Calu3 (cell line): ENCODE results near the gene TOM1L2. TPM values are rescaled to one million over a fixed set of nuclear protein-coding genes. Genes with fewer than 3 reads are reported as not detected.

ENCODE experiments used
- BruUV-seq: library from RNA; stranded (reverse); fragments of 400-500 nt; replicated peaks from 2 replicates; lab custom pipeline; 2021; lab: Mats Ljungman, UMichigan
- CTCF ChIA-PET: fragments of 300-600 bp; sonication (Branson Sonifier 250); formaldehyde crosslinking; loops from one replicate; lab custom pipeline; 2022; ENCODE audit warnings: antibody characterized with exemption; lab: Charles Lee
- DNase-seq: peaks from one replicate; pipeline ENCODE4 v3.0.0; 2022
- H3K27ac Mint-ChIP-seq: one replicate; pipeline ENCODE4 v1.8.0; 2022; ENCODE audit warnings: mixed read lengths; ENCODE audit not compliant: unreplicated experiment
- H3K27me3 Mint-ChIP-seq: one replicate; pipeline ENCODE4 v1.8.0; 2022; ENCODE audit warnings: mixed read lengths; ENCODE audit not compliant: unreplicated experiment
- H3K36me3 Mint-ChIP-seq: one replicate; pipeline ENCODE4 v1.8.0; 2022; ENCODE audit warnings: mild to moderate bottlenecking, moderate library complexity, mixed read lengths; ENCODE audit not compliant: insufficient read depth, unreplicated experiment
- H3K4me1 Mint-ChIP-seq: one replicate; pipeline ENCODE4 v1.8.0; 2022; ENCODE audit warnings: mild to moderate bottlenecking, low read depth, mixed read lengths; ENCODE audit not compliant: unreplicated experiment
- H3K4me3 Mint-ChIP-seq: one replicate; pipeline ENCODE4 v1.8.0; 2022; ENCODE audit warnings: mild to moderate bottlenecking, low read depth, moderate library complexity, mixed read lengths; ENCODE audit not compliant: unreplicated experiment
- H3K9me3 Mint-ChIP-seq: one replicate; pipeline ENCODE4 v1.8.0; 2022; ENCODE audit warnings: low read depth, mixed read lengths; ENCODE audit not compliant: unreplicated experiment
- intact Hi-C: fragments of 100-400 bp; cut with micrococcal nuclease; formaldehyde crosslinking; loops from one replicate; pipeline ENCODE4 v1.10.0; 2022; ENCODE audit not compliant: unreplicated experiment
- total RNA-seq: library from RNA; stranded (reverse); gene quantifications from 2 replicates; pipeline ENCODE4 v1.2.3, GENCODE V29; 2022
- TF ChIP-seq, protein P1 (sequence below): fragments of 200-600 bp; IDR thresholded peaks from one replicate; pipeline ENCODE4 v1.8.0; 2022; ENCODE audit warnings: antibody characterized with exemption; ENCODE audit not compliant: unreplicated experiment

The TOM1L2 gene
- total RNA-seq, 1 experiment from 2014 or later: 20.1 TPM

DNA sequence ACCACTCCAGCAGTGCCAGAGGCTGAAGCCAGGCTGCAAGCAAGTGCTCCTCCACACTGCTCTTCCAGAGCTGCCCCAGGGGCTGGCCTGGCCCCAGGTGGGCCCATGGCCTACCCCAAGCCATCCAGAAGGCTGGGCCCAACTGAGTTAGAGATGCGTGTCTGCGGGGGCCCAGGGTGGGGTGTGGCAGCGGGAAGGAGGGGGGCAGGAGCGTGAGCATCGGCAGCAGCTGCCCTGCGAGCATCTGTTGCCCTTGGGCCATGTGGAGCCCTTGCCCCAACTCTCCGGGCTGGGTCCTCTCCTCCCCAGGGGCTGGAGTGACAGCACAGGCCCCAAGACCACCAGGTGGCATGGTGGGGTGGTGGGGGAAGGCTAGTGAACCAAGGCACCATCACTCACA is 128.1 kb downstream of the TOM1L2 start:
- intact Hi-C loops: no loop called here
- CTCF ChIA-PET: no interaction called here
- Mint-ChIP-seq H3K36me3 (peaks cover 20% of the 10 kb centered on the region), H3K9me3 (no peaks in the 10 kb centered on the region), H3K4me1 (peaks cover 10% of the 10 kb centered on the region), H3K27me3 (no peaks in the 10 kb centered on the region), H3K27ac (no peak overlapping the region), H3K4me3 (no peak overlapping the region)
- TF ChIP-seq, protein P1, sequence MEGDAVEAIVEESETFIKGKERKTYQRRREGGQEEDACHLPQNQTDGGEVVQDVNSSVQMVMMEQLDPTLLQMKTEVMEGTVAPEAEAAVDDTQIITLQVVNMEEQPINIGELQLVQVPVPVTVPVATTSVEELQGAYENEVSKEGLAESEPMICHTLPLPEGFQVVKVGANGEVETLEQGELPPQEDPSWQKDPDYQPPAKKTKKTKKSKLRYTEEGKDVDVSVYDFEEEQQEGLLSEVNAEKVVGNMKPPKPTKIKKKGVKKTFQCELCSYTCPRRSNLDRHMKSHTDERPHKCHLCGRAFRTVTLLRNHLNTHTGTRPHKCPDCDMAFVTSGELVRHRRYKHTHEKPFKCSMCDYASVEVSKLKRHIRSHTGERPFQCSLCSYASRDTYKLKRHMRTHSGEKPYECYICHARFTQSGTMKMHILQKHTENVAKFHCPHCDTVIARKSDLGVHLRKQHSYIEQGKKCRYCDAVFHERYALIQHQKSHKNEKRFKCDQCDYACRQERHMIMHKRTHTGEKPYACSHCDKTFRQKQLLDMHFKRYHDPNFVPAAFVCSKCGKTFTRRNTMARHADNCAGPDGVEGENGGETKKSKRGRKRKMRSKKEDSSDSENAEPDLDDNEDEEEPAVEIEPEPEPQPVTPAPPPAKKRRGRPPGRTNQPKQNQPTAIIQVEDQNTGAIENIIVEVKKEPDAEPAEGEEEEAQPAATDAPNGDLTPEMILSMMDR: no peak
- BruUV-seq: no TSS peak
- no peak for DNase-seq

DNA sequence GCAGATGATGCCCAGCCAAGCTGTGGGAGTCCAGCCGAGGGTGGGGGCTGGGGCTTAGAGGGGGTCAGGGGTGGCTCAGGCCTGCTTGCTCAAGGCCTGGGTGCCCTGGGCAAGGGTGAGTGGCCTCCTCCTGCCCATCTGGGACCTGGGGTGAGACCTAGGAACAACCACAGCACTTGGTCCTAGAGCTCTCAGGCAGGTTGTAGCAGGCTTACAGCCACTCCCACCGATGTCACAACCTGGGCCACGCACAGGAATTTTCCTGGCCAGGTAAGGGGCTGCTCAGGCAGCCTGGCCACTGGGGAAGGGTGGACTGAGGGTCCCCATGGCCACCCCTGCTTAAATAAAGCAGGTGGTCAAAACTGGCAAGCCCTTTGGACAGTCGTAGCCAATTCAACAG is 129.1 kb downstream of the TOM1L2 start:
- Mint-ChIP-seq H3K27me3 (no peaks in the 10 kb centered on the region), H3K36me3 (peaks cover 24% of the 10 kb centered on the region), H3K9me3 (no peaks in the 10 kb centered on the region), H3K4me1 (peaks cover 8% of the 10 kb centered on the region), H3K4me3 (no peak overlapping the region), H3K27ac (no peak overlapping the region)
- TF ChIP-seq, protein P1: no peak
- DNase-seq: no peak
- no TSS peak for BruUV-seq
- CTCF ChIA-PET: interaction anchor here (0.5 kb wide), 1 partner anchor 12 kb away, joined by 6 read pairs; no protein-coding TSS in a partner anchor
- intact Hi-C loops: no loop called here

DNA sequence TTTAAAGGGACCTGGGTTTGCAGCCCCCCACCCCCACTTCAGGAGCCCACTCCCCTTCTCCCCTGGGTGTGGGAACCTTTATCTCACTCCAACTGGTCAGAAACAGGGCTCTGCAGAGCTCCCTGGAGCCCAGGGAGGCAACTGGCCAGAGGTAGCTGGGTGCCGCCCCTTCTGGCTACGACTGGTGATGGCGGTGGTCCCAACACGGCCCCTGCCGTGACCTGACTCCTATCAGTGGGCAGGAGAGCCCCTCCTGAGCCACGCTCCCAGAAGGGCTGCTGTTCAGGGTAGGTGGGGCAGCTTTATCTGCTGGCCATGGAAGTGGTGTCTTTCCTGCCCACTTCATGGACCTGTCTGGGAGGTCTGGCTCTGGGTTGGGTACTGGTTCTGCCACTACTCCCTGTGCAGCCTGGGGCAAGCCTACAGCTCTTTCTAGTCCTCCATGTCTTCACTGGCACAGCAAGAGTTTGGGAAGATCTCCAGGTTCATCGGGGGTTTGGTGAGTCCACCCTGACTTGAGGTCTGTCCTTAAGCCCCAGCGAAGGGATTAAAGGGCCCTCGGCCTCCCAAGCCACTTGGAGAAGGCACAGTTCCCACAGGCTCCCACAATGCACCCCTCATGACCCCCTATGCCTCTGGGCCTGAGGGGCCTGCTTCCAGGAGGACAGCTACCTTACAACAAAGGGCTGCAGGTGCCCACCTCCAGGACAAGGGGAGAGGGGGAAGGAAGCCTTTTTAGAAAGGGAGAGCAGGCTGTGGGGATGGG is 129.9 kb downstream of the TOM1L2 start:
- Mint-ChIP-seq H3K4me1 (peaks cover 16% of the 10 kb centered on the region), H3K27me3 (no peaks in the 10 kb centered on the region), H3K36me3 (peaks cover 31% of the 10 kb centered on the region), H3K4me3 (no peak overlapping the region), H3K27ac (no peak overlapping the region), H3K9me3 (no peaks in the 10 kb centered on the region)
- CTCF ChIA-PET: interaction anchor here (0.8 kb wide), 1 partner anchor 13 kb away, joined by 3 read pairs; no protein-coding TSS in a partner anchor
- DNase-seq: no peak
- BruUV-seq: no TSS peak
- TF ChIP-seq, protein P1: no peak
- intact Hi-C loops: no loop called here

DNA sequence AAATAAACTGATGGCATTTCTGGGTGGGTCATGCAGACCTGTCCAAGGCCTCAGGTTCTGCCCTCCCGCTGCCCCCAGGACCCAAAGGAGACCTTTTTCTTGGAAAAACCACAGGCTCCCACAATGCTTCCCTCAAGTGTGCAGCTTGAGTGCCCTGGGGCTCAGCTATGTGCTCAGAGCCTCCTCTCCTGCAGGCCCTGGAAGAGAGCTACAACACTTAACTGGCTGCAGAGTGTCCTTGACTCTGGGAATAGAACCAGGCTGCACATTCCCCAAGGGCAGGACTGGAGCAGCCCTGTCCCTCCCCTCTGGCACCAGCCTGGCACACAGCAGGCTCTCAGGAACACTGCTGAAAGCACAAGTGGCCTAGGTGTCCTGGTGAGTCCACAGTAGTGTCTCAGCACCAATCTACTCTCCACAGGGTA is 130.6 kb downstream of the TOM1L2 start:
- intact Hi-C loops: no loop called here

More for the DNA sequence above, 130.6 kb downstream of the TOM1L2 start:
- Mint-ChIP-seq H3K9me3 (no peaks in the 10 kb centered on the region), H3K27ac (peak overlapping the region; percentile 90), H3K4me3 (no peak overlapping the region), H3K4me1 (peaks cover 18% of the 10 kb centered on the region), H3K36me3 (peaks cover 32% of the 10 kb centered on the region), H3K27me3 (no peaks in the 10 kb centered on the region)
- BruUV-seq: no TSS peak
- TF ChIP-seq, protein P1: no peak
- CTCF ChIA-PET: no interaction called here
- DNase-seq: no peak
